Measurements from ENCODE around the gene CPNE2.
A peak's percentile ranks its signal among the peaks of the same experiment; 100 is the strongest.

Gene CPNE2

GRCh38 chr16:57091975-57092785 is at the start of gene CPNE2:
Gene CPNE2, plus strand, starts transcription at chr16:57092583. Its CDS starts 18,160 bp downstream, at chr16:57110743.
- TF ChIP-seq GATA2 (IDR thresholded peaks at IDR 0.05; ENCODE audit: low read depth, low read length) (no peak), GATA3 (IDR thresholded peaks at IDR 0.05; ENCODE audit: low read depth, low read length) (no peak)

- TF ChIP-seq GATA2 (IDR thresholded peaks at IDR 0.05; ENCODE audit: low read depth, low read length): no peak
- TF ChIP-seq GATA3 (IDR thresholded peaks at IDR 0.05; ENCODE audit: low read depth, low read length): no peak
Measured at GRCh38 chr16:57043248-57043647, 49.1 kb upstream of the CPNE2 start.

DNA sequence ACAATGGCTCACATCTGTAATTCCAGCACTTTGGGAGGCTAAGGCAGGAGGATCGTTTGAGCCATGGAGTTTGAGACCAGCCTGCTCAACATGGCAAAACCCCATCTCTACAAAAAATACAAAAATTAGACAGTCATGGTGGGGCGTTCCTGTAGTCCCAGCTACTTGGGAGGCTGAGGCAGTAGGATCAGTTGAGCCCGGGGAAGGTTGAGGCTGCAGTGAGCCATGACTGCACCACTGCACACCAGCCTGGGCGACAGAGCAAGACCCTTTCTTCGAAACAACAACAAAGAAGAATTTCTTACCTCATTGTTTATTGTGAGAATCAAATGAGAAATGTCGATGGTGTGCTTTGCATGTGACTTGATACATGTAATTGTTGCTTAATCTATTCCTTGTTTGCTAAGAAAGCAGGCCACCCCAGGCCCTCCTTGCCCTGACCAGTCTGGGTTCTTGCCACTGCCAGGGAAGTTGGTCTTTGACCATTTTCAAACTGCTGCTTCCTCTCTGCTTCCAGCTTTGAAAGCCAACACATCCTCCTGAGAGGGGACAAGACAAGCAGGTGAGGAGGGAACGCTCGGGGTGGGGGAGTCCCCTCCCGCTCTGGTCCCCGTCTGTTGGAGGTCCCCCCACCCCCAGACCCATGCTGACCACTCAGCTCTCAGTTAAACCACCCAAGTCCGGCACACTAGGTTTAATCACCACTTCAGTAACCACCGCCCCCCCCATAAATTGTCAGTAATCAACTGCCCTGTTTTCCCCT is 47.3 kb upstream of the CPNE2 start:
- TF ChIP-seq GATA3 (IDR thresholded peaks at IDR 0.05; ENCODE audit: low read depth, low read length) (no peak), GATA2 (IDR thresholded peaks at IDR 0.05; ENCODE audit: low read depth, low read length) (no peak)

- TF ChIP-seq GATA3 (IDR thresholded peaks at IDR 0.05; ENCODE audit: low read depth, low read length) (no peak), GATA2 (IDR thresholded peaks at IDR 0.05; ENCODE audit: low read depth, low read length) (no peak)
Measured at GRCh38 chr16:57045694-57046381, 46.5 kb upstream of the CPNE2 start.

GRCh38 chr16:57048095-57048494 is 44.3 kb upstream of the CPNE2 start:
- TF ChIP-seq GATA2 (IDR thresholded peaks at IDR 0.05; ENCODE audit: low read depth, low read length): no peak
- TF ChIP-seq GATA3 (IDR thresholded peaks at IDR 0.05; ENCODE audit: low read depth, low read length): no peak

GRCh38 chr16:57049678-57050077 is 42.7 kb upstream of the CPNE2 start:
- TF ChIP-seq GATA2 (IDR thresholded peaks at IDR 0.05; ENCODE audit: low read depth, low read length) (no peak), GATA3 (IDR thresholded peaks at IDR 0.05; ENCODE audit: low read depth, low read length) (no peak)

DNA sequence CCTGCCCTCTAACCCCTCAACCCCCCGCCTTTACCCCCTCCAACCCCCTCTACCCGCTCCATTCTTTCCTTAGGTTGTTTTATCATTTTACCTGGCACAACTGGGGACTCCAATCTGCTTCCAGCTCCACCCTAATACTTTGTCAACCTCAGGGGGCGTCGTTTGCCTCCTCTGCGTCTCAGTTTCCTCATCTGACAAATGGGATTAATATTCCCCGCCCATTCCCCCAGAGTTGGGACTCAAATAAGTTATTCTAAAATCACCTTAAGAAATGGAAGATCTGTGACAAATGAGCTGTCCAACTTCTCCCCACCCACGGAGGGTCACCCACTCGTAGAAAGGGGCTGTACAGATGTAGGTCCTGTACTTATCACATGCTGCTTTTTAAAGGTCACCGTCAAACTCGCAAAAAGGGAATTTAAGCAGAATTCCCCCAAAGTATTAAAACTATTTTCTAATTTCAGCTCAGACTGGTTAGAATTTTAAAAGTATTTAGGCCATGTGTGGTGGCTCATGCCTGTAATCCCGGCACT is 40.6 kb upstream of the CPNE2 start:
- no peak for TF ChIP-seq GATA3 (IDR thresholded peaks at IDR 0.05; ENCODE audit: low read depth, low read length)
- no peak for TF ChIP-seq GATA2 (IDR thresholded peaks at IDR 0.05; ENCODE audit: low read depth, low read length)

GRCh38 chr16:57053206-57053605 is 39.2 kb upstream of the CPNE2 start:
- no peak for TF ChIP-seq GATA3 (IDR thresholded peaks at IDR 0.05; ENCODE audit: low read depth, low read length)
- TF ChIP-seq GATA2 (IDR thresholded peaks at IDR 0.05; ENCODE audit: low read depth, low read length): no peak

GRCh38 chr16:57054338-57054737 is 38.0 kb upstream of the CPNE2 start:
- TF ChIP-seq GATA3 (IDR thresholded peaks at IDR 0.05; ENCODE audit: low read depth, low read length) (no peak), GATA2 (IDR thresholded peaks at IDR 0.05; ENCODE audit: low read depth, low read length) (0 out of 2 replicates have a peak, but pooled peaks have one; percentile 9)

DNA sequence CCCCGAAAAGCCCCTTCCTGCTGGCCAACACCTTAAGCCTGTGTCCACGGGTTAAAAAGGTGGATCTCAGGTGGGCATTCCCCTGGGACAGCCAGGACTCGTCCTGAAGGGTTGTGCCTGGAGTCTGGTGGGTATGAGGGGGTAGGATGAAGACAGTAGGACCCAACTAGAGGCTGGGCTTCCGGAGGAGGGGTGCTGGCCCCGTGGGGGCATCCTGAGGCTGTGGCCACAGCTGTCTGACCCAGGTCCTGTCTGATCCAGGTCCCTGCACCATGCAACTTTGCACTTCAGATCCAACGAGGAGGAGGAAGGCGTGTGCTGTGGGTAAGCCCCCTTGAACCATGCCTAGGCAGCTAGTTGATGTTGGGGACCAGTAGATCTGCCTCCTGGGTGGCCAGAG is 37.6 kb upstream of the CPNE2 start:
- TF ChIP-seq GATA2 (IDR thresholded peaks at IDR 0.05; ENCODE audit: low read depth, low read length) (no peak), GATA3 (IDR thresholded peaks at IDR 0.05; ENCODE audit: low read depth, low read length) (no peak)

DNA sequence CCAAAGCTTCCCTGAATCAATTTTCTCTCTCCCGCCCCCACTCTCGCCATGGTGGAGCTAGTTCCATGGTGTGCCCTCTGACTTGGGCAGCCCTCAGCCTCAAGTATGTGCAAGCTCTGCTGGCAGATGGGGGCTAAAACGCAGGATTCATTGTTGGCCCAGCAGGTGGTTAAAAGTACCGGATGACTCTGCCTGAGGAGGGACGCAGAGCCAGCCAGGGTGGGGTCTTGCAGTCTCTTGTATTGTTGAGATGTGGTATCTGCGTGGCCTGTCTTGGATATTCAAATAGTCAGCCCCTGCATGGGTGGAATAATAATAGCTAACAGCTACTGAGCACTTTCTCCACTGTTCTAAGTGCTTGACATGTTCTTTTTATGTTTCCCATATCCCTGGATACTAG is 36.7 kb upstream of the CPNE2 start:
- TF ChIP-seq GATA3 (IDR thresholded peaks at IDR 0.05; ENCODE audit: low read depth, low read length): no peak
- no peak for TF ChIP-seq GATA2 (IDR thresholded peaks at IDR 0.05; ENCODE audit: low read depth, low read length)

DNA sequence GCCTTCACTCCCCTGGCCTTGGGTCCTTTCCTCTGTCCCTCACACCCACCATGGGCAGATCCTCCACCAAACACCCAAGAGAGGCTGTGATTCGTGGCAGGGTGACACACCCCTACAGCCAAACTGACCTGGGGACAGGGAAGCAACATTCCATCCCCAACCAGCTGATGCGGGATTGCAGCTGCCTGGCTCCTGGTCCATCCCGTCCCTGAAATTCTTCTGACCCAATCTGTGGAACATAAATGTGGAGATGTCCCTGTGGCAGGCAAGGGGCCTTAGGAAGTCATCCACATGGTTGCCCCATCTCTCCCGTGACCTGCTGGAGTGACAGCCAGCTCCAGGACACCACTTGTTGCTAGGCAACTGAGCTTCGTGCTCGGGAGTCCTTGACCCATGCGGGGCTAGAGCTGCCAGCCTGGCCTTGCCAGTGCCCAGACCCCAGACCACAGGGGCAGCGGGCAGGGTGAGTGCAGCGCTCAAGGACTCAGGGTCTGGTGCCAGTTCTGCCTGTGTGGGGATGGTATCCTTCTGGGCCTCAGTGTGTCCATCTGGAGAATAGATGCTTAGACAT is 34.0 kb upstream of the CPNE2 start:
- no peak for TF ChIP-seq GATA2 (IDR thresholded peaks at IDR 0.05; ENCODE audit: low read depth, low read length)
- no peak for TF ChIP-seq GATA3 (IDR thresholded peaks at IDR 0.05; ENCODE audit: low read depth, low read length)

DNA sequence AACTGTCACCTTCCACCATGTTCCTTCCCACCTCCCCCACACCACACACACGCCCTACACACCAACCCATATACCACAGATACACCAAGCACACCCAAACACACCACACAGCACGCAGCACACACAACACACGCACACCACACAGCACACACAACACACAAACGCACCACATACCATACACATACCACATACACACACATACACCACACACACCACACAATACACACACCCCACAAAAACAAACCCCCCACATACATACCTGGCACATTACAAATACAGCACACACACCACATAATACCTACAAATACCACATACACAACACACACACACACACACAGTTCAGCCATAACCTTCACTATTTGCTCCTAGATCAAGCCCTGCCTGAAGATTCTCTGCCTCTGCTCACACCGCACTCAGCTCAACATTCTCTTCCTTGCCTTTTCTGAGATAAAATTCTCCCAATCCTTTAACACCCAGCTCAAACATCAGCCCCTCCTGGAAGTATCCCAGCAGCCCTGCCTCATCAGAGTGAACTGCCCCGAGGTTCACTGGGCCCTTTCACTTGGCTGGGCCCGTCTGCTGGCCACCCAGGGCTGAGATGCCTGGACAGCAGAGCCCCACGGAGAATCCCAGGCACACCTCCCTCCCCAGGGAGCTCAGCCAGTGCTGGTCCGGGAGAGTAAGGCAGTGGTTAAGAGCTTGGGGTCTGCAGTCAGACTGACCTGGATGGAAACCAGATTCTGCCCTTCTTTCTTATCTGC is 31.9 kb upstream of the CPNE2 start:
- no peak for TF ChIP-seq GATA2 (IDR thresholded peaks at IDR 0.05; ENCODE audit: low read depth, low read length)
- TF ChIP-seq GATA3 (IDR thresholded peaks at IDR 0.05; ENCODE audit: low read depth, low read length): no peak

All from SH-SY5Y (cell line).